Fibroblast of lung (primary cell): ENCODE results near the gene TANGO6.

Experiments
- CTCF ChIP-seq, 2 donors: IDR thresholded peaks in 1 of 2; conservative IDR thresholded peaks in 1 of 2; 1 replicate in 1 of 2; 2 replicates in 1 of 2; pipeline ENCODE4 v1.5.1; 2011 to 2012; ENCODE audit warnings: low read length in 2 of 2, control low read depth in 1 of 2, inconsistent platforms in 1 of 2, low read depth in 1 of 2, mild to moderate bottlenecking in 1 of 2
- EZH2 ChIP-seq: IDR thresholded peaks from 2 replicates; pipeline ENCODE4 v1.5.1; 2012; ENCODE audit warnings: low read length, control low read depth, mild to moderate bottlenecking; ENCODE audit errors: missing control alignments

- TF ChIP-seq CTCF (conservative IDR thresholded peaks at IDR 0.05 in 1 of 2, IDR thresholded peaks at IDR 0.05 in 1 of 2; ENCODE audit: low read depth in 1 of 2, low read length in 2 of 2), result no peak
- TF ChIP-seq EZH2, result no peak
Measured at GRCh38 chr16:69049146-69049545, 205.8 kb downstream of the TANGO6 start.
